Amygdala (tissue), 56 donors: ENCODE data around the gene ASAP3.
"Not testable (repeated sequence)": the region's sequence is repeated elsewhere in the genome, so short reads cannot be mapped to it uniquely, and the experiment has no call there.

ENCODE experiments used
- DNase-seq, 56 donors: peaks; one replicate each; lab custom pipeline; 2025; lab: John Stamatoyannopoulos, UW

ASAP3 gene

DNA sequence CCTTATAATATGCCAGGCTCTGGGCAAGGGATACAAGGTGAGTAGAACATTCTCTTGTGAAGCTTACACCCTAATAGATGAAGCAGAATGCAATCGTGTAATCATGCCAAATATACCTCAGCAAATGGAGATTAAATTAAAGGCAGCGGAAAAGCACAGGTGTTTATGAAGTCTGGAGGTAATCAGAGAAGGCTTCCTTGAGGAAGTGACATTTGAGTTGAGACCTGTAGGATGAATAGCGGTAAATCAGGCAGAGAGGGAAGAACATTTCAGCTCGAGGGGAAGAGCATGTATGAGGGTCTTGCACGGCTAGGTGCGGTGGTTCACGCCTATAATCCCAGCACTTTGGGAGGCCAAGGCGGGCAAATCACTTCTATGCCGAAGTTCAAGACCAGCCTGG, 33.6 kb upstream of the ASAP3 start:
- DNase-seq: no peak

- no peak for DNase-seq
Measured at GRCh38 chr1:23515905-23516304, 31.9 kb upstream of the ASAP3 start.

- no peak for DNase-seq
Measured at GRCh38 chr1:23514111-23514679, 30.2 kb upstream of the ASAP3 start.

GRCh38 chr1:23509896-23510295, 25.9 kb upstream of the ASAP3 start:
- DNase-seq: no peak

DNA sequence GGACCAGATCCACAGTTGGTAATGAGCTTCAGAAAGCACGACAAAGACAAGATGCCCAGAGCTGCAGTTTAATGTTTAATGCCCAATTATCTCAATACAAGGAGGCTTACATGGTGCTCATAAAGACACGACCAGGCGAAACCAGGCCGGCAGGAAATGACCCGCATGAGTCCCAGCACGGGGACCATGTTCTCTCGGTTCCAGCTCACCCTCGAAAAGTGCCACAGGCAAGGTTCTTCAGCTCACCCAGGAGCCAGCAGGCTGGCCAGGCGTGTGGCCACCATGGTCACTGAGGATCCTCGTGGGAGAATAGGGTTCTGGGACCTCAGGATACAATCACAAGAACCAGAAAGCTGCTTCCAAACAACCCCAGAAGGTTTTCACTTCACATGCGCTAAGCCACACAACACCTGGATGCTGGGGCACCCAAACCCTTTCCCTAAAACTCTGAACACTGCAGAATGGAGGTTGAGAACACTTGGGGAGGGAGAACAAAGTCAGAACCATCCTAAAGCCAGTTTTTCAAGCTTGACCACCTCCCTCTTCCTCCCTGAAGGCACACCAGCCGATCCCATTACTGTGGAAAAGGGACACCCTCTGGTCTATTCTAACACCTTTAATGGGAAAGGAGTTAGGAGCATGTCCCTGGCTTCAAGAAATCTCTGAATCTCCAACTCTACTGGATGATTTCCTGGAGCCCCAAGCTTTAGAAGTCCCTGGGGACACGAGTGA, 22.6 kb upstream of the ASAP3 start:
- no peak for DNase-seq

GRCh38 chr1:23505851-23506250, 21.9 kb upstream of the ASAP3 start:
- no peak for DNase-seq

GRCh38 chr1:23504156-23504555, 20.2 kb upstream of the ASAP3 start:
- DNase-seq: not testable (repeated sequence)

- DNase-seq: no peak
Measured at GRCh38 chr1:23502951-23503350, 19.0 kb upstream of the ASAP3 start.

GRCh38 chr1:23500466-23500865, 16.5 kb upstream of the ASAP3 start:
- DNase-seq: no peak

DNA sequence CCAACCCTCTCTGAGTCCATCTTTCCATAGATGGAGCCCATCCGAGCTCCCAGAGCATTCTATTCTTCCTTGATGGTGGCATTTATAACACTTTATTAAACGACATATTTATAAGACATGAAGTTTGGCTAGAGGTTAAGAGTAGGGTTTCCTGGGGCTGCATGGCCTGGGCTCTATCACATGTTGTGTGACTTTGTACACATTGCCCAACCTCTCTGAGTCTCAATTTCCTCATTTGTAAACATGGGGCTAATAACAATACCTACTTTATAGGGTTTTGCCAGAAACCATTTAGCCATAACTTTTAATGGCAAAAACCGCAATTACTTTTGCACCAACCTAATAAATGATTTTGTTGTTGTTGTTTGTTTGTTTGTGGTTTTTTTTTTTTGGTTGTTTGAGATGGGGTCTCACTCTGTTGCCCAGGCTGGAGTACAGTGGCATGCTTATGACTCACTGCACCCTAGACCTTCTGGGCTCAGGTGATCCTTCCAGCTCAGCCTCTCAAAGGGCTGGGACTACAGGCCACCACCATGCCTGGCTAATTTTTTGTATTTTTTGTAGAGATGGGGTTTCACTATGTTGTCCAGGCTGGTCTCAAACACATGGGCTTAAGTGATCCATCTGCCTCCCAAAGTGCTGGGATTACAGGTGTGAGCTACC, 13.9 kb upstream of the ASAP3 start:
- no peak for DNase-seq

DNA sequence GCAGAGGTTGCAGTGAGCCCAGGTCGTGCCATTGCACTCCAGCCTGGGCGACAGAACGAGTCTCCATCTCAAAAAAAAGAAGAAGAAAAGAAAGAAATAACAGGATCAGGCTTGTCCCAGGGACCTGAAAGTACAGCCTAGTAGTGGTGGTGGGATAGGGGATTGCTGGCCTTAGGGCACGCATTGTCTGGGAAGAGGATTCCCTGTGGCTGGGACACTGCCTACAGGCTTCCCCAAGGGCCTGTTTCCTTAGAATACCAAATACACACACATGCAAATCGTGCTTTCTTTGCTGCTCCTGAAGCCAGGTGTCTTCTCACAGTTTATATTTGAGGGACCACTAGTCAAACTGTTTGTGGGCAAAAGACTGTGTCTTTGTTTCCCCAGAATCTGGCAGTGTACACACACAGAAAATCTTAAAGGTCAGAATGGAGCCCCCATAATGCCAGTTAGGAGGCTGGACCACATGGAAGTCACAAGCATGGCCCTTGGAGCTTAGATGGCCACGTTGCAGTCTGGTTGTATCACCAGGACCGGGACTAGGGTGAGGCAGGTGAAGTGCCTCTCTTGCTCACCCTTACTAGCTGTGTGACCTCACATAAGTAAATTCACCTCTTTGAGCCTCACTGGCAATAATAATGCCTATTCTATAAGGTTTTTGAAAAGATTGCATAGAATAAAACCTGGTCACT, 12.7 kb upstream of the ASAP3 start:
- DNase-seq: no peak

DNA sequence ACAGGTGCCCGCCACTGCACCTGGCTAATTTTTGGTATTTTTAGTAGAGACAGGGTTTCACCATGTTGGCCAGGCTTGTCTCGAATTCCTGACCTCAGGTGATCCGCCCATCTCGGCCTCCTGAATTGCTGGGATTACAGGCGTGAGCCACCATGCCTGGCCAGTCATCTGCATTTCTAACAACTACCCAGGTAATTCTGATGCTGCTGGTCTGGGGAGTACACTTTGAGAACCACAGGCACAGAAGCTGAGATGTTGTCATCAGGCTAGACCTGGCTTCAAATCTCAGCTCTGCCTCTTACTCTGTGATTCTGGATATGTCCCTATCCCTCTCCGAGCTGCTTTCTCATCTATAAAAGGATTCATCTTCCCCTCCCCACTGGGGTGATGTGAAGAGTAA, 10.9 kb upstream of the ASAP3 start:
- not testable (repeated sequence) for DNase-seq

GRCh38 chr1:23492776-23493175, 8.8 kb upstream of the ASAP3 start:
- DNase-seq: not testable (repeated sequence)

- DNase-seq: no peak
Measured at GRCh38 chr1:23492132-23492720, 8.2 kb upstream of the ASAP3 start.

DNA sequence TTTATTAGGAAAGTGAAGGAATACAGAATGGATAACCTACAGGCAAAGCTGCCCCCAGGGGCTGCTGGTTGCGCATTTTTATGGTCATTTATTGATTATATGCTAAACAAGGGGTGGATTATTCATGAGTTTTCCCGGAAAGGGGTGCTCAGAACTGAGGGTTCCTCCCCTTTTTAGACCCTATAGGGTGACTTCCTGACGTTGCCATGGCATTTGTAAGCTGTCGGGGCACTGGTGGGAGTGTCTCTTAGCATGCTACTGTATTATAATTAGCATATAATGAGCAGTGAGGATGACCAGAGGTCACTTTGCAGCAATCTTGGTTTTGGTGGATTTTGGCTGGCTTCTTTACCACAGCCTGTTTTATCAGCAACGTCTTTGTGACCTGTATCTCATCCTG, 5.9 kb upstream of the ASAP3 start:
- DNase-seq: no peak

- DNase-seq: no peak
Measured at GRCh38 chr1:23485002-23485332, 988 bp upstream of the ASAP3 start.

- DNase-seq: peak in 51 of 56 donors; percentile 39 to 94 (median 76)
Measured at GRCh38 chr1:23484253-23485001, 448 bp upstream of the ASAP3 start.

DNA sequence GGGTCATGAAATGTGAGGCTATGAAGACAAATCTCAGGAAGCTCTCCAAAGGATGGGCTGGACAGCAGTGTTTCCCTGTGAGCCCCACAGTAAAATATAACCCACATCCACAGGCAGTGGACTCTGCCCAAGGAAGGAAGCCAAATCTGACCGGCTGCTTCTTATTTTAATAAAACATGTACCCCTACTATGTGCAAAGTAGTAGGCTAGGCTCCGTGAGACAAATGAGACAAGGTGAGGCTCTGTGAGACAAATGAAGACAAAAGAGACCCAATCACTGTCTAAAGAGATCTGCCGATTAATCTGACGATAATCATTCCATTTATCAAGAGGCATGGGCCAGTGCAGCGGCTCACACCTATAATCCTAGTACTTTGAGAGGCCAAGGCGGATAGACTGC, 2.1 kb downstream of the ASAP3 start:
- DNase-seq: no peak

DNA sequence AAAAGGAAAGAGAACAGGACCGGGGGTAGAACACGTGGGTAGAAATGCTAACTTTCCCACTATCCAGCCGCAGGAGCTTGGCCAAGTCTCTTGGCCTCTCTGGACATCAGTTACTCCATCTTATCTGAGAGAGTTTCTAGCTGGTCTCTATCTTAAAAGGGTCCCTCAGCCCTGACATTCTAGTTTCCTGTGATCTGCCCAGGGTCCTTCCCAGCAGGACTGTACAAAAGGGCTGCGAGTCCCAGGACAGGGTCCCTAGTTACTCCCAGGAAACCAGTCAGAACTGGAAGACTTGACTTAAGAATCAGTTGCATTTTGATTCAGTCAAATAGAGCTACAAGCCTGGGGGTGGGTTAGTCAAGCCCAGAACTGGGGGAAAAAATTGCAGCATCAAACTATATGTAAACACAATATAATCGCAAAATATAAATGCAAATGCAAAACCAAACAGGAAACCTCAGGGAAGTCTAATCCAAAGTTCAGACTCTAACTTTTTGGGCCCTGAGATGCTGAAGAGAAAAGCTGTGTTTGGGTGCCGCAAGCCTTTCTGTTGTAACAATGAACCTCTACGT, 2.9 kb downstream of the ASAP3 start:
- DNase-seq: no peak
